ENCODE measurements around the gene ZSWIM7.

The ZSWIM7 gene

GRCh38 chr17:15928286-15928785 lies 71.2 kb downstream of the ZSWIM7 start:
- no peak for DNase-seq
